Measurements from ENCODE around the gene YWHAG.
A peak's percentile ranks its signal among the peaks of the same experiment; 100 is the strongest.
"Not testable (repeated sequence)": the region's sequence is repeated elsewhere in the genome, so short reads cannot be mapped to it uniquely, and the experiment has no call there.

YWHAG gene

DNA sequence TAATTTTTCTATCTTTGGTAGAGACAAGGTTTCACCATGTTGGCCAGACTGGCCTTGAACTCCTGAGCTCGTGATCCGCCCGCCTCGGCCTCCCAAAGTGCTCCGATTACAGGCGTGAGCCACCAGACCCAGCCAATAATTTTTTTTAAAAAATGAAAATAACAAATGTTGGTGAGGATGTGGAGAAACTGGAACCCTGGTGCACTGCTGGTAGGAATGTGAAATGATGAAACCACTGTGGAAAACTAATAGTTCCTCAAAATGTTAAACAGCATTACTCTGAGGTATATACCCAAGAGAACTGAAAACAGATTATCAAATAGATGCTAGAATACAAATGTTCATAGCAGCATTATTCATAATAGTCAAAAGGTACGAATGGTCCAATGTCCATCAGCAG, 23.0 kb upstream of the YWHAG start:
- Histone ChIP-seq H3K9me3 (ENCODE audit: control insufficient read depth in 2 of 2, low read length in 2 of 2) (no peaks in the 10 kb centered on the region), H3K9ac (ENCODE audit: low read depth in 1 of 2, low read length in 2 of 2) (no peak overlapping the region), H3K27ac (ENCODE audit: low read depth in 2 of 2, low read length in 2 of 2) (no peak overlapping the region), H3K36me3 (ENCODE audit: control insufficient read depth in 2 of 2, insufficient read depth in 2 of 2, low read length in 2 of 2) (no peaks in the 10 kb centered on the region), H3K27me3 (ENCODE audit: control insufficient read depth in 2 of 2, insufficient read depth in 2 of 2, low read length in 2 of 2) (no peaks in the 10 kb centered on the region), H3K4me1 (ENCODE audit: control insufficient read depth in 2 of 2, insufficient read depth in 2 of 2, low read length in 2 of 2) (peaks cover 4 to 5% of the 10 kb centered on the region in 2 donors), H3K4me3 (ENCODE audit: low read length in 2 of 2) (no peak overlapping the region)

GRCh38 chr7:76380623-76380966, 21.8 kb upstream of the YWHAG start:
- no peaks in the 10 kb centered on the region for H3K36me3 ChIP-seq (ENCODE audit: control insufficient read depth in 2 of 2, insufficient read depth in 2 of 2, low read length in 2 of 2)
- H3K4me3 ChIP-seq (ENCODE audit: low read length in 2 of 2), result peak overlapping the region; percentile 56 to 78
- no peaks in the 10 kb centered on the region for H3K9me3 ChIP-seq (ENCODE audit: control insufficient read depth in 2 of 2, low read length in 2 of 2)
- H3K9ac ChIP-seq (ENCODE audit: low read depth in 1 of 2, low read length in 2 of 2), result peak overlapping the region in 1 of 2 donors; percentile 63
- peaks cover 4 to 5% of the 10 kb centered on the region in 2 donors for H3K4me1 ChIP-seq (ENCODE audit: control insufficient read depth in 2 of 2, insufficient read depth in 2 of 2, low read length in 2 of 2)
- H3K27ac ChIP-seq (ENCODE audit: low read depth in 2 of 2, low read length in 2 of 2), result peak overlapping the region; percentile 93 to 96
- H3K27me3 ChIP-seq (ENCODE audit: control insufficient read depth in 2 of 2, insufficient read depth in 2 of 2, low read length in 2 of 2), result no peaks in the 10 kb centered on the region

GRCh38 chr7:76377186-76377918, 18.6 kb upstream of the YWHAG start:
- Histone ChIP-seq H3K36me3 (ENCODE audit: control insufficient read depth in 2 of 2, insufficient read depth in 2 of 2, low read length in 2 of 2) (no peaks in the 10 kb centered on the region), H3K9ac (ENCODE audit: low read depth in 1 of 2, low read length in 2 of 2) (no peak overlapping the region), H3K27ac (ENCODE audit: low read depth in 2 of 2, low read length in 2 of 2) (no peak overlapping the region), H3K4me3 (ENCODE audit: low read length in 2 of 2) (no peak overlapping the region), H3K4me1 (ENCODE audit: control insufficient read depth in 2 of 2, insufficient read depth in 2 of 2, low read length in 2 of 2) (peaks cover 4 to 5% of the 10 kb centered on the region in 2 donors), H3K27me3 (ENCODE audit: control insufficient read depth in 2 of 2, insufficient read depth in 2 of 2, low read length in 2 of 2) (no peaks in the 10 kb centered on the region), H3K9me3 (ENCODE audit: control insufficient read depth in 2 of 2, low read length in 2 of 2) (no peaks in the 10 kb centered on the region)

GRCh38 chr7:76375251-76375650, 16.5 kb upstream of the YWHAG start:
- Histone ChIP-seq H3K4me3 (ENCODE audit: low read length in 2 of 2) (no peak overlapping the region), H3K27me3 (ENCODE audit: control insufficient read depth in 2 of 2, insufficient read depth in 2 of 2, low read length in 2 of 2) (no peaks in the 10 kb centered on the region), H3K36me3 (ENCODE audit: control insufficient read depth in 2 of 2, insufficient read depth in 2 of 2, low read length in 2 of 2) (no peaks in the 10 kb centered on the region), H3K9me3 (ENCODE audit: control insufficient read depth in 2 of 2, low read length in 2 of 2) (no peaks in the 10 kb centered on the region), H3K27ac (ENCODE audit: low read depth in 2 of 2, low read length in 2 of 2) (no peak overlapping the region), H3K9ac (ENCODE audit: low read depth in 1 of 2, low read length in 2 of 2) (no peak overlapping the region), H3K4me1 (ENCODE audit: control insufficient read depth in 2 of 2, insufficient read depth in 2 of 2, low read length in 2 of 2) (peaks cover under 1% of the 10 kb centered on the region in 2 donors)

DNA sequence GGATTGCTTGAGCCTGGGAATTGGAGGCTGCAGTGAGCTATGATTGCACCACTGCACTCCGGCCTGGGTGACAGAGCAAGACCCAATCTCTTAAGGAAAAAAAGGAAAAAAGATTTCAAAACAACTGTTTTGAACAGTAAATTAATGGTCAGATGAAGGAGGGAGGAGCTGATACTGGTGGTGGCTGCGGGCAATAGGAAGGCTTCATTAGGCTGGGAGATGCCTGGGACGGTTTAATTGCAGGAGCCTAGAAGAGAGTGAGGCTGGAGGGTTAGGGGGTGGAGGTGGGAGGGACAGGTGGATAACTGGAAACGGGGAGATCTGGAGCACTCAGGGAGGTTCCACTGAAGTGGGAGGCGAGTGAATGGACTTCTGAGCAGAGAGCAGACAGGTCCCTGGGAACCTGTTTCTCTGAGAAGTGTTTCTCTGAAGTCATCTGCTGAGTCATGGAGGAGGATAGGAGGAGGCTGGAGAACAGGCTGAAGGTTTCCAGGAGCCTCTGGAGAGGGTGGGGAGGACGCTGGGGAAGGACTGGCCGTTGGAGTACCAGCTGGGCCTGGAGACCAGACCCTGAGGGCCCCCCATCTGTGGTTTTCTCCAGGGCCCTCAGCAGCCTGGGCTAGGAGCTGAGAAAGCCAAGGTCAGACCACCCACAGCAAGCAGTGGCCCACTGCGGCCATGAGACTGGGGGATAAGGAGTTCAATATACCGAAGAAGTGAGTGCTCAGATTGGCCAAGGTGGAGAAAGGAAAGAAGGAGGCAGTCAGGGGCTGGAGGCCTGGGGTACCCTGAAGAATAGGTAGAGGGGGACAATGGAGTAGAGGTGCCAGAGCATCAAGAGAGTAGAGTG, 14.4 kb upstream of the YWHAG start:
- H3K9me3 ChIP-seq (ENCODE audit: control insufficient read depth in 2 of 2, low read length in 2 of 2), result no peaks in the 10 kb centered on the region
- no peak overlapping the region for H3K27ac ChIP-seq (ENCODE audit: low read depth in 2 of 2, low read length in 2 of 2)
- no peak overlapping the region for H3K4me3 ChIP-seq (ENCODE audit: low read length in 2 of 2)
- no peaks in the 10 kb centered on the region for H3K27me3 ChIP-seq (ENCODE audit: control insufficient read depth in 2 of 2, insufficient read depth in 2 of 2, low read length in 2 of 2)
- no peaks in the 10 kb centered on the region for H3K36me3 ChIP-seq (ENCODE audit: control insufficient read depth in 2 of 2, insufficient read depth in 2 of 2, low read length in 2 of 2)
- H3K4me1 ChIP-seq (ENCODE audit: control insufficient read depth in 2 of 2, insufficient read depth in 2 of 2, low read length in 2 of 2), result no peaks in the 10 kb centered on the region
- no peak overlapping the region for H3K9ac ChIP-seq (ENCODE audit: low read depth in 1 of 2, low read length in 2 of 2)

DNA sequence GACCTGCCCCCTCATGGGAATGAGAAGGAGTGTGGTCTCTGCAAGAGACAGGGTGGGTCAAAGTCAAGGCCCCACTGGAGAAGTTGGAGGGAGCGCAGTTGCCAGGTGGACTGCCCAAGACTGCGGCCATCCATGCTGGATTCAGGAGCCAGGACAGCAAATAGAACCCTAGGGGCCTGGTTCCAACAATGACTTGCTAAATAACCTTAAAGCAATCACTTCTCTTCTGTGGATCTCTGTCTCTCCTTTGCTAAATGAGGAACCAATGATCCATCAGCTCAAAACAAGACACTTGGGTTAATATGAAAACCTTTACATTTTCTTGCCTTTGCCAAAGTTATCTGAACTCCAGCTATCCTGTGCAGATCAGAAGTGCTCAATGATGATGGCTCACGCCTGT, 12.6 kb upstream of the YWHAG start:
- H3K36me3 ChIP-seq (ENCODE audit: control insufficient read depth in 2 of 2, insufficient read depth in 2 of 2, low read length in 2 of 2), result no peaks in the 10 kb centered on the region
- H3K4me1 ChIP-seq (ENCODE audit: control insufficient read depth in 2 of 2, insufficient read depth in 2 of 2, low read length in 2 of 2), result no peaks in the 10 kb centered on the region
- H3K27ac ChIP-seq (ENCODE audit: low read depth in 2 of 2, low read length in 2 of 2), result no peak overlapping the region
- no peaks in the 10 kb centered on the region for H3K27me3 ChIP-seq (ENCODE audit: control insufficient read depth in 2 of 2, insufficient read depth in 2 of 2, low read length in 2 of 2)
- no peak overlapping the region for H3K9ac ChIP-seq (ENCODE audit: low read depth in 1 of 2, low read length in 2 of 2)
- no peak overlapping the region for H3K4me3 ChIP-seq (ENCODE audit: low read length in 2 of 2)
- no peaks in the 10 kb centered on the region for H3K9me3 ChIP-seq (ENCODE audit: control insufficient read depth in 2 of 2, low read length in 2 of 2)

DNA sequence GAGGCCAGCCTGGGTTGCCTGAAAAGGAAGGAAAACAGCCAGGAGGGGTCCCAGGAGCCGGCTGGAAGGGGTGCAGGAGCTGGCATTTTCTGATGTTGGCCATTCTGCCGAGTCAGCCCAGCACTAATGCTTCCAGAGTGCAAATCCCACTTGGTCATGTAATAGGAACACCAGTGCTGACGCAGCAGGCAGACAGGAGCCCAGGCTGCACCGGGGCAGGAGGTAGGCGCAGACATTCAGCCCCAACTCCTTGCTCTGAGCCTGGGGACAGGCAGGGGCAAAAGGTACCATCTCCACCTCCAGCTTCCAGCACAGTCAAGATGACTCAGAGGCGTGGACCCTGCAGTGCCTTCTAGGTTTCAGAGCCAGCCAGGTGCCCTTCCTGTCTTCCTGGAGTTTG, 10.2 kb upstream of the YWHAG start:
- H3K27ac ChIP-seq (ENCODE audit: low read depth in 2 of 2, low read length in 2 of 2), result no peak overlapping the region
- no peaks in the 10 kb centered on the region for H3K36me3 ChIP-seq (ENCODE audit: control insufficient read depth in 2 of 2, insufficient read depth in 2 of 2, low read length in 2 of 2)
- H3K27me3 ChIP-seq (ENCODE audit: control insufficient read depth in 2 of 2, insufficient read depth in 2 of 2, low read length in 2 of 2), result no peaks in the 10 kb centered on the region
- H3K4me1 ChIP-seq (ENCODE audit: control insufficient read depth in 2 of 2, insufficient read depth in 2 of 2, low read length in 2 of 2), result peaks cover 2 to 8% of the 10 kb centered on the region in 2 donors
- H3K9me3 ChIP-seq (ENCODE audit: control insufficient read depth in 2 of 2, low read length in 2 of 2), result no peaks in the 10 kb centered on the region
- H3K4me3 ChIP-seq (ENCODE audit: low read length in 2 of 2), result no peak overlapping the region
- no peak overlapping the region for H3K9ac ChIP-seq (ENCODE audit: low read depth in 1 of 2, low read length in 2 of 2)

DNA sequence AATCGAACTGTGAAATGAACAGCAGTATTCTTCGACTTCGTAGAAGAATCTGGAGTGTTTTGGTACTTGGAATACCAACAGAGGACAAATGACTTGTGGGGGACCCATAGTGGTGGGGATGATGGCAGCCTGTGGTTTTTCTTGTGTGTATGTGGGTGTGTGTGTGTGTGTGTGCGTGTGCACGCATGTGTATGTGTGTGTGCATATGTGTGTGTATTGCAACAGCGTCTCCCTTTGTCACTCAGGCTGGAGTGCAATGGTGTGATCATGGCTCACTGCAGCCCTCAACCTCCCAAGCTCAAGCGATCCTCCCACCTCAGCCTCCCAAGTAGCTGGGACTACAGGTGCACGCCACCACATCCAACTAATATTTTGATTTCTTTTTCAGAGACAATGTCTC, 9.4 kb upstream of the YWHAG start:
- H3K4me1 ChIP-seq (ENCODE audit: control insufficient read depth in 2 of 2, insufficient read depth in 2 of 2, low read length in 2 of 2), result peaks cover 2 to 8% of the 10 kb centered on the region in 2 donors
- no peaks in the 10 kb centered on the region for H3K27me3 ChIP-seq (ENCODE audit: control insufficient read depth in 2 of 2, insufficient read depth in 2 of 2, low read length in 2 of 2)
- no peaks in the 10 kb centered on the region for H3K9me3 ChIP-seq (ENCODE audit: control insufficient read depth in 2 of 2, low read length in 2 of 2)
- H3K9ac ChIP-seq (ENCODE audit: low read depth in 1 of 2, low read length in 2 of 2), result no peak overlapping the region
- H3K36me3 ChIP-seq (ENCODE audit: control insufficient read depth in 2 of 2, insufficient read depth in 2 of 2, low read length in 2 of 2), result no peaks in the 10 kb centered on the region
- no peak overlapping the region for H3K4me3 ChIP-seq (ENCODE audit: low read length in 2 of 2)
- no peak overlapping the region for H3K27ac ChIP-seq (ENCODE audit: low read depth in 2 of 2, low read length in 2 of 2)

GRCh38 chr7:76364198-76364584, 5.4 kb upstream of the YWHAG start:
- peak overlapping the region; percentile 6 to 67 for H3K9ac ChIP-seq (ENCODE audit: low read depth in 1 of 2, low read length in 2 of 2)
- peak overlapping the region; percentile 68 to 81 for H3K27ac ChIP-seq (ENCODE audit: low read depth in 2 of 2, low read length in 2 of 2)
- peaks cover 6 to 17% of the 10 kb centered on the region in 2 donors for H3K4me1 ChIP-seq (ENCODE audit: control insufficient read depth in 2 of 2, insufficient read depth in 2 of 2, low read length in 2 of 2)
- H3K9me3 ChIP-seq (ENCODE audit: control insufficient read depth in 2 of 2, low read length in 2 of 2), result no peaks in the 10 kb centered on the region
- no peak overlapping the region for H3K4me3 ChIP-seq (ENCODE audit: low read length in 2 of 2)
- H3K27me3 ChIP-seq (ENCODE audit: control insufficient read depth in 2 of 2, insufficient read depth in 2 of 2, low read length in 2 of 2), result no peaks in the 10 kb centered on the region
- H3K36me3 ChIP-seq (ENCODE audit: control insufficient read depth in 2 of 2, insufficient read depth in 2 of 2, low read length in 2 of 2), result no peaks in the 10 kb centered on the region

- H3K36me3 ChIP-seq (ENCODE audit: control insufficient read depth in 2 of 2, insufficient read depth in 2 of 2, low read length in 2 of 2); H3K4me3 ChIP-seq (ENCODE audit: low read length in 2 of 2); H3K27me3 ChIP-seq (ENCODE audit: control insufficient read depth in 2 of 2, insufficient read depth in 2 of 2, low read length in 2 of 2); H3K9ac ChIP-seq (ENCODE audit: low read depth in 1 of 2, low read length in 2 of 2); H3K9me3 ChIP-seq (ENCODE audit: control insufficient read depth in 2 of 2, low read length in 2 of 2): not testable (repeated sequence)
- peak overlapping the region; percentile 68 to 81 for H3K27ac ChIP-seq (ENCODE audit: low read depth in 2 of 2, low read length in 2 of 2)
- peaks cover 6 to 17% of the 10 kb centered on the region in 2 donors for H3K4me1 ChIP-seq (ENCODE audit: control insufficient read depth in 2 of 2, insufficient read depth in 2 of 2, low read length in 2 of 2)
These were observed 5.0 kb upstream of the YWHAG start for GRCh38 chr7:76363754-76364153.
